ENCODE results near the gene WNT5B. TPM values are rescaled to one million over a fixed set of nuclear protein-coding genes. Genes with fewer than 3 reads are reported as not detected.
A peak's percentile ranks its signal among the peaks of the same experiment; 100 is the strongest.

WNT5B gene
- total RNA-seq (2021): 33.1 and 50.2 TPM in 2 replicates
- Bru-seq, nascent RNA: percentile 65 among the genes with signal in this experiment
- percentile 75 among the genes with signal in this experiment for BruChase-seq, experiment 1, labeled RNA remaining after a 2-hour chase
- BruChase-seq, experiment 2, labeled RNA remaining after a 6-hour chase: percentile 60 among the genes with signal in this experiment
- long read RNA-seq, partial matches to known transcripts: 2 of 63 reads
- long read RNA-seq, other reads (novel, unspliced or antisense): 59 of 63 reads

DNA sequence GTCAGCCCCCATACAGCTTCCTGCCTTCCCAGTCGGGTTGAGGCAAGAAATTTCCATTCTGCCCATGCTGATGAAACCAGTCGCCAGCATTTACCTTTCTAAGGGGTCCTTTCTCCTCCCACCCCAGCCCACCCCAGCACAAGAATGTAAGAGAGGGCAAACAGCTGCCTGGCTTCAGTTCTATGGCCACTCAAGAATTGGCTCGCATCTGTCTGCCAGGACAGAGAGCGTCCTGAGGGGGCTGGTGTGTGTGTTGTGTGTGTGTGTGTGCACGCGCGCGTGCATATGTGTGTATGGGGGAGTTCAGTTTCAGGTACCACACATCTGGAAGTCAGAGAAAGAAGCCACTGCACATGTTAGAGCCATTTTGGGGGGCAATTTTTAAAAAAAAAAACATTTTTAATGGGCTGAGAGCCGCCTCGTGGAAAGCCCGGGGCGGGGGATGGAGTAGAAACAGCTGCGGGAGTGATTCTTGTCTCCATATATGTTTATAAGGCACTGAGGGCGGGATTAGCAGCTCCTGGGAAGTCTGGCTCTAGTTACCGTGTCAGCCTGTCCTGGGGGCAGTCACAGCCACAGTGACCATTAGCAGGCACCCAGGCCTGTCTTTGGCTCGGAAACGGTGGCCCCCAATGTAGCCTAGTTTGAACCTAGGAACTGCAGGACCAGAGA is at the start of gene WNT5B:
TSS of gene WNT5B (plus strand) at position 566 of the 672 bp plus-strand sequence. CDS start 2,124 bp downstream, outside the sequence.
- Histone ChIP-seq H3K9me2 (ENCODE audit: insufficient read depth) (no peaks in the 10 kb centered on the region), H3K4me2 (peak within 1 kb of the TSS; percentile 62), H3K4me3 (peak within 1 kb of the TSS; percentile 35; the same call in 1 of the 2 replicates), H3K9me3 (ENCODE audit: insufficient read depth, low read depth) (no peaks in the 10 kb centered on the region), H3F3A (ENCODE audit: insufficient read depth, low read depth) (no peaks in the 10 kb centered on the region), H3K79me2 (ENCODE audit: low read depth) (no peaks in the 10 kb centered on the region), H3K27ac (no peak within 1 kb of the TSS), H2AFZ (no peak within 1 kb of the TSS), H3K36me3 (ENCODE audit: low read depth) (no peaks in the 10 kb centered on the region), H3K4me1 (replicated peaks; ENCODE audit: insufficient read depth) (no peaks in the 10 kb centered on the region), H4K20me1 (ENCODE audit: insufficient read depth) (no peaks in the 10 kb centered on the region), H3K27me3 (ENCODE audit: insufficient read depth, low read depth) (peaks cover 66% of the 10 kb centered on the region)
- ChIA-PET CTCF (interaction anchor here (1.8 kb wide), 1 partner anchor 511 kb away, joined by 23 read pairs; no protein-coding TSS in a partner anchor), POLR2A (ENCODE audit: unreplicated experiment) (no interaction called here)
- no TSS peak for BruUV-seq (replicated peaks)
- intact Hi-C loops (cut with micrococcal nuclease; ENCODE audit: unreplicated experiment): no loop called here
- no peak for DNase-seq
- TF ChIP-seq EZH2 (IDR thresholded peaks at IDR 0.05; ENCODE audit: low read depth): no peak
- TF ChIP-seq, protein P1, sequence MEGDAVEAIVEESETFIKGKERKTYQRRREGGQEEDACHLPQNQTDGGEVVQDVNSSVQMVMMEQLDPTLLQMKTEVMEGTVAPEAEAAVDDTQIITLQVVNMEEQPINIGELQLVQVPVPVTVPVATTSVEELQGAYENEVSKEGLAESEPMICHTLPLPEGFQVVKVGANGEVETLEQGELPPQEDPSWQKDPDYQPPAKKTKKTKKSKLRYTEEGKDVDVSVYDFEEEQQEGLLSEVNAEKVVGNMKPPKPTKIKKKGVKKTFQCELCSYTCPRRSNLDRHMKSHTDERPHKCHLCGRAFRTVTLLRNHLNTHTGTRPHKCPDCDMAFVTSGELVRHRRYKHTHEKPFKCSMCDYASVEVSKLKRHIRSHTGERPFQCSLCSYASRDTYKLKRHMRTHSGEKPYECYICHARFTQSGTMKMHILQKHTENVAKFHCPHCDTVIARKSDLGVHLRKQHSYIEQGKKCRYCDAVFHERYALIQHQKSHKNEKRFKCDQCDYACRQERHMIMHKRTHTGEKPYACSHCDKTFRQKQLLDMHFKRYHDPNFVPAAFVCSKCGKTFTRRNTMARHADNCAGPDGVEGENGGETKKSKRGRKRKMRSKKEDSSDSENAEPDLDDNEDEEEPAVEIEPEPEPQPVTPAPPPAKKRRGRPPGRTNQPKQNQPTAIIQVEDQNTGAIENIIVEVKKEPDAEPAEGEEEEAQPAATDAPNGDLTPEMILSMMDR (conservative IDR thresholded peaks at IDR 0.05): no peak

DNA sequence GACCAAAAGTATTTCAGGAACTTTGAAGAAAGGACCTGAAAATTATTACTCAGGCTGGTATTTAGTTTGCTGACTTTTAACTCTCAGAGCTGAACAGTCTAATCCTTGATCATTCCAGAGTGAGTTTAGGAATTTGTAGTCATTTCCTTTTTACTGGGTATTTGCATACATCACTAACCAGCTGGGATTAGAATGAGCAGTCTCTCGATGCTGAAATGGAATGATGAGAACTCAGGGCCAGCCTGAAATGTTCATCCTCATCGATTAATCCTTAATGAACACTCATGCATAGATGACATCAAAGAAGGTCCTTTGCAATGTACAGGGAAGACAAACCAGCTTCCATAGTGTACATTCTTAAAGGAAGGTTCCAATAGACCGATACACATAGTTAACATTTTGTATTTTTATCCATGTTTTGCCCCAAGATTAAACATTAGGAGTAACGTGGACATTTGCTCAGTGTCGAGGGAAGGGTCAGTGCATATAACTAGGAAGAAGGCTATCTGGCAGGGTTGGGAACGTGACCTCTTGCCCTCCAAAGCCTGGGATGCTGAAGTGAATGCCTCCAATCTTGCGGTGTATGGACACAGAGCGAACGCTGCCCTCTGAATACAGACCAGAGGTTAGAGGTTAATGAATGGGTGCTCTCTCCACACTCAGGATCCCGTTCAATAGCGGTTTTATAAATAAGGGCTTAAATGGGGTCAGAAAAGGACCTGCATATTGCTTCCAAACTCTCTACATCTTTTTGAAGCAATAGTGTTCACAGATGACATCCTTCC is 49.2 kb upstream of the WNT5B start:
- CTCF ChIA-PET: interaction anchor here (0.7 kb wide), 1 partner anchor 104 kb away, joined by 5 read pairs; no protein-coding TSS in a partner anchor

More for the DNA sequence above, 49.2 kb upstream of the WNT5B start:
- Histone ChIP-seq H4K20me1 (ENCODE audit: insufficient read depth) (no peaks in the 10 kb centered on the region; the same call in 1 of the 2 replicates), H3F3A (ENCODE audit: insufficient read depth, low read depth) (peaks cover 3% of the 10 kb centered on the region), H3K9me2 (ENCODE audit: insufficient read depth) (no peaks in the 10 kb centered on the region), H3K27me3 (ENCODE audit: insufficient read depth, low read depth) (no peaks in the 10 kb centered on the region), H3K4me1 (replicated peaks; ENCODE audit: insufficient read depth) (no peaks in the 10 kb centered on the region; the same call in 1 of the 2 replicates), H3K79me2 (ENCODE audit: low read depth) (no peaks in the 10 kb centered on the region), H3K4me3 (no peak overlapping the region), H3K36me3 (ENCODE audit: low read depth) (no peaks in the 10 kb centered on the region), H3K27ac (no peak overlapping the region), H2AFZ (no peak overlapping the region), H3K9me3 (ENCODE audit: insufficient read depth, low read depth) (no peaks in the 10 kb centered on the region), H3K4me2 (no peak overlapping the region)
- POLR2A ChIA-PET (ENCODE audit: unreplicated experiment): no interaction called here
- intact Hi-C loops (cut with micrococcal nuclease; ENCODE audit: unreplicated experiment): loop anchor here (5.0 to 10.0 kb wide), 3 partner anchors 63 to 365 kb away; no protein-coding TSS in a partner anchor
- DNase-seq: peak in 1 of 2 experiments; percentile 26
- no TSS peak for BruUV-seq (replicated peaks)
- TF ChIP-seq, protein P1 (conservative IDR thresholded peaks at IDR 0.05): no peak
- no peak for TF ChIP-seq EZH2 (IDR thresholded peaks at IDR 0.05; ENCODE audit: low read depth)
